Breast epithelium (tissue), 4 donors: ENCODE data around the gene STPG3. TPM values are rescaled to one million over a fixed set of nuclear protein-coding genes. Genes with fewer than 3 reads are reported as not detected.

Experiments used
- DNase-seq, 2 donors: peaks; one replicate each; pipeline ENCODE4 v3.0.0-alpha.2; 2019; ENCODE audit warnings: low spot score in 2 of 2
- H3K27ac ChIP-seq, 2 donors: fragments of 200-600 bp; sonication (generic) in 1 of 2; one replicate each; pipeline ENCODE4 v1.5.1; 2016 to 2019; ENCODE audit warnings: mild to moderate bottlenecking in 1 of 2
- H3K27me3 ChIP-seq, 2 donors: fragments of 200-600 bp; sonication (generic) in 1 of 2; one replicate each; pipeline versions ENCODE4 v1.5.1 to v1.6.0; 2017 to 2019; ENCODE audit warnings: control low read depth in 1 of 2, mild to moderate bottlenecking in 1 of 2
- H3K36me3 ChIP-seq: fragments of 200-600 bp; one replicate; pipeline ENCODE4 v1.5.1; 2019
- H3K4me1 ChIP-seq, 2 donors: fragments of 200-600 bp; sonication (generic); one replicate each; pipeline ENCODE4 v1.5.1; 2016 to 2019; ENCODE audit warnings: control low read depth in 1 of 2
- H3K4me3 ChIP-seq, 3 donors: fragments of 200-600 bp; sonication (generic); 1 replicate in 2 of 3; 2 replicates in 1 of 3; pipeline ENCODE4 v1.5.1; 2016 to 2019; ENCODE audit warnings: mild to moderate bottlenecking in 3 of 3, moderate library complexity in 2 of 3
- H3K9me3 ChIP-seq, 2 donors: fragments of 200-600 bp; sonication (generic) in 1 of 2; one replicate each; pipeline ENCODE4 v1.5.1; 2016 to 2019; ENCODE audit warnings: control low read depth in 1 of 2
- CTCF ChIP-seq, 3 donors: fragments of 450-650 bp; IDR thresholded peaks; one replicate each; pipeline ENCODE4 v1.5.1; 2016 to 2017; ENCODE audit warnings: antibody characterized with exemption in 3 of 3, mild to moderate bottlenecking in 3 of 3, moderate library complexity in 3 of 3
- POLR2A ChIP-seq: fragments of 450-650 bp; IDR thresholded peaks from one replicate; pipeline ENCODE4 v1.6.1; 2016; ENCODE audit warnings: antibody characterized with exemption, mild to moderate bottlenecking, moderate library complexity
- POLR2AphosphoS5 ChIP-seq, 3 donors: sonication (generic); formaldehyde crosslinking; IDR thresholded peaks; one replicate each; pipeline ENCODE4 v1.6.1; 2017; ENCODE audit warnings: antibody characterized with exemption in 3 of 3
- intact Hi-C: fragments of 100-400 bp; cut with DNase I; formaldehyde crosslinking; loops from one replicate; pipeline ENCODE4 v1.15.1; 2023; ENCODE audit warnings: low total_unique reads
- total RNA-seq, 3 donors: library from RNA; depleted of rRNA; stranded (reverse); fragments of >200 nt; gene quantifications; one replicate each; pipeline ENCODE4 v1.1.0, GENCODE V29; 2016

The STPG3 gene
- total RNA-seq, 3 donors from 2014 or later, result not detected

GRCh38 chr9:137228968-137229896 lies 21.9 kb upstream of the STPG3 start:
- H3K9me3 ChIP-seq, result no peaks in the 10 kb centered on the region
- intact Hi-C loops, result loop anchor here (5.0 kb wide), 1 partner anchor 97 kb away; no protein-coding TSS in a partner anchor
- H3K4me3 ChIP-seq, result no peak overlapping the region
- no peak overlapping the region for H3K27ac ChIP-seq
- DNase-seq, result no peak
- no peaks in the 10 kb centered on the region for H3K36me3 ChIP-seq
- no peak for TF ChIP-seq POLR2AphosphoS5 (IDR thresholded peaks at IDR 0.05)
- TF ChIP-seq CTCF (IDR thresholded peaks at IDR 0.05), result no peak
- no peak for TF ChIP-seq POLR2A
- peaks cover under 1 to 7% of the 10 kb centered on the region in 2 donors for H3K4me1 ChIP-seq
- peaks cover 16 to 63% of the 10 kb centered on the region in 2 donors for H3K27me3 ChIP-seq

GRCh38 chr9:137229903-137230704 lies 21.0 kb upstream of the STPG3 start:
- no peak for DNase-seq
- Histone ChIP-seq H3K9me3 (no peaks in the 10 kb centered on the region), H3K4me3 (no peak overlapping the region), H3K27me3 (peaks cover 24 to 71% of the 10 kb centered on the region in 2 donors), H3K36me3 (no peaks in the 10 kb centered on the region), H3K27ac (no peak overlapping the region), H3K4me1 (peaks cover 0 to 7% of the 10 kb centered on the region in 2 donors)
- TF ChIP-seq POLR2A (no peak), CTCF (IDR thresholded peaks at IDR 0.05) (no peak), POLR2AphosphoS5 (IDR thresholded peaks at IDR 0.05) (no peak)
- intact Hi-C loops, result loop anchor here (5.0 to 10.0 kb wide), 2 partner anchors 98 to 115 kb away; partner anchors contain the start of gene DPP7

- no peak within 1 kb of the TSS for H3K4me3 ChIP-seq
- intact Hi-C loops, result loop anchor here (10.0 kb wide), 1 partner anchor 116 kb away; the partner anchor contains the start of gene DPP7
- no peak within 1 kb of the TSS for H3K27ac ChIP-seq
- TF ChIP-seq POLR2A (no peak), CTCF (IDR thresholded peaks at IDR 0.05) (no peak), POLR2AphosphoS5 (IDR thresholded peaks at IDR 0.05) (no peak)
- no peaks in the 10 kb centered on the region for H3K36me3 ChIP-seq
- H3K27me3 ChIP-seq, result peaks cover 27 to 79% of the 10 kb centered on the region in 2 donors
- DNase-seq, result no peak
- H3K4me1 ChIP-seq, result peaks cover 0 to 7% of the 10 kb centered on the region in 2 donors
- H3K9me3 ChIP-seq, result no peaks in the 10 kb centered on the region
Measured at GRCh38 chr9:137230705-137231371, 20.2 kb upstream of the STPG3 start, which contains the start of gene SLC34A3. SLC34A3 (plus strand) TSS chr9:137230901; CDS start chr9:137231703, 802 bp downstream.

- intact Hi-C loops, result loop anchor here (10.0 kb wide), 1 partner anchor 117 kb away; the partner anchor contains the start of gene DPP7
- H3K27me3 ChIP-seq, result peaks cover 27 to 80% of the 10 kb centered on the region in 2 donors
Measured at GRCh38 chr9:137231372-137232039, 19.6 kb upstream of the STPG3 start.

More at GRCh38 chr9:137231372-137232039, 19.6 kb upstream of the STPG3 start:
- Histone ChIP-seq H3K36me3 (no peaks in the 10 kb centered on the region), H3K4me3 (no peak overlapping the region), H3K27ac (no peak overlapping the region), H3K9me3 (no peaks in the 10 kb centered on the region), H3K4me1 (peaks cover 0 to 10% of the 10 kb centered on the region in 2 donors)
- TF ChIP-seq POLR2AphosphoS5 (IDR thresholded peaks at IDR 0.05) (no peak), CTCF (IDR thresholded peaks at IDR 0.05) (no peak), POLR2A (no peak)
- DNase-seq, result no peak
